HG02763 (cell line): ENCODE data around the gene FBXW4.
A peak's percentile ranks its signal among the peaks of the same experiment; 100 is the strongest.
"Not testable (repeated sequence)": the region's sequence is repeated elsewhere in the genome, so short reads cannot be mapped to it uniquely, and the experiment has no call there.

Experiments
- ATAC-seq: cut with Tn5 transposase; IDR thresholded peaks from one replicate; pipeline ENCODE4 v1.9.1; 2021; ENCODE audit warnings: mild to moderate bottlenecking, moderate library complexity; ENCODE audit not compliant: unreplicated experiment

Gene FBXW4

GRCh38 chr10:101618871-101619270 lies 76.1 kb downstream of the FBXW4 start:
- ATAC-seq: no peak

GRCh38 chr10:101617824-101618568 lies 77.0 kb downstream of the FBXW4 start:
- ATAC-seq: no peak

GRCh38 chr10:101617102-101617823 lies 77.7 kb downstream of the FBXW4 start:
- no peak for ATAC-seq

- no peak for ATAC-seq
Observed at GRCh38 chr10:101616415-101617101, 78.4 kb downstream of the FBXW4 start.

GRCh38 chr10:101615525-101616116 lies 79.3 kb downstream of the FBXW4 start:
- ATAC-seq: no peak

GRCh38 chr10:101614663-101615524 lies 80.1 kb downstream of the FBXW4 start:
- no peak for ATAC-seq

GRCh38 chr10:101613646-101614045 lies 81.3 kb downstream of the FBXW4 start:
- ATAC-seq: no peak

GRCh38 chr10:101612872-101613271 lies 82.1 kb downstream of the FBXW4 start:
- no peak for ATAC-seq

- no peak for ATAC-seq
Observed at GRCh38 chr10:101612086-101612485, 82.9 kb downstream of the FBXW4 start.

- ATAC-seq: no peak
Observed at GRCh38 chr10:101611096-101611905, 83.7 kb downstream of the FBXW4 start.

GRCh38 chr10:101609481-101609880 lies 85.5 kb downstream of the FBXW4 start:
- ATAC-seq: no peak

- no peak for ATAC-seq
Observed at GRCh38 chr10:101607124-101607523, 87.8 kb downstream of the FBXW4 start.

GRCh38 chr10:101602761-101603398 lies 92.1 kb downstream of the FBXW4 start:
- ATAC-seq: peak; percentile 65

- ATAC-seq: no peak
Observed at GRCh38 chr10:101601541-101601940, 93.4 kb downstream of the FBXW4 start.

- no peak for ATAC-seq
Observed at GRCh38 chr10:101597091-101597900, 97.7 kb downstream of the FBXW4 start.

- ATAC-seq: no peak
Observed at GRCh38 chr10:101595591-101596433, 99.2 kb downstream of the FBXW4 start.

- not testable (repeated sequence) for ATAC-seq
Observed at GRCh38 chr10:101593331-101593730, 101.6 kb downstream of the FBXW4 start.
